ENCODE measurements around the gene UBAC2.

- TF ChIP-seq CTCF (conservative IDR thresholded peaks at IDR 0.05 in 1 of 2, IDR thresholded peaks at IDR 0.05 in 1 of 2; ENCODE audit: low read depth in 1 of 2, low read length in 2 of 2) (no peak), EZH2 (IDR thresholded peaks at IDR 0.05; ENCODE audit: low read length, missing control alignments) (no peak)
Observed at GRCh38 chr13:99345345-99345744, 144.7 kb downstream of the UBAC2 start.

All from fibroblast of lung (primary cell).